ENCODE data around the gene CNTNAP4.

The CNTNAP4 gene

GRCh38 chr16:76583945-76584344 lies 306.7 kb downstream of the CNTNAP4 start:
- no peak for DNase-seq (ENCODE audit: low read depth)

- DNase-seq (ENCODE audit: low read depth), result no peak
Observed at GRCh38 chr16:76598498-76598897, 321.3 kb downstream of the CNTNAP4 start.

- DNase-seq (ENCODE audit: low read depth), result no peak
Observed at GRCh38 chr16:76607317-76607716, 330.1 kb downstream of the CNTNAP4 start.
